Large intestine (tissue), 3 donors: Measurements from ENCODE around the gene BCHE. TPM values are rescaled to one million over a fixed set of nuclear protein-coding genes. Genes with fewer than 3 reads are reported as not detected.

Experiments used
- DNase-seq, 2 donors: peaks; one replicate each; pipeline versions ENCODE4 v3.0.0 to v3.0.0-alpha.2; 2013
- H3K27ac ChIP-seq: one replicate; pipeline ENCODE4 v1.5.1; 2013; ENCODE audit warnings: low read length
- H3K27me3 ChIP-seq: 2 replicates; pipeline ENCODE4 v1.6.1; 2013; ENCODE audit warnings: low read length; ENCODE audit not compliant: control insufficient read depth, insufficient read depth
- H3K36me3 ChIP-seq: 2 replicates; pipeline ENCODE4 v1.6.1; 2013; ENCODE audit warnings: low read length; ENCODE audit not compliant: control insufficient read depth, insufficient read depth
- H3K4me1 ChIP-seq: one replicate; pipeline ENCODE4 v1.6.1; 2013; ENCODE audit warnings: low read length; ENCODE audit not compliant: control insufficient read depth, insufficient read depth
- H3K4me3 ChIP-seq: one replicate; pipeline ENCODE4 v1.5.1; 2013; ENCODE audit warnings: low read length
- H3K9me3 ChIP-seq: one replicate; pipeline ENCODE4 v1.6.1; 2013; ENCODE audit warnings: mild to moderate bottlenecking, low read depth, low read length, moderate library complexity; ENCODE audit not compliant: control insufficient read depth
- WGBS: methylation state at CpG from one replicate; pipeline ENCODE4 v1.1.5; 2013; ENCODE audit warnings: low lambda C conversion rate; ENCODE audit not compliant: insufficient coverage; 5-methylcytosine and 5-hydroxymethylcytosine counted together
- polyA plus RNA-seq: library from polyadenylated mRNA; unstranded; fragments of 120-200 nt; gene quantifications from one replicate; pipeline ENCODE4 v1.2.1, GENCODE V29; 2013

Gene BCHE
- polyA plus RNA-seq, 1 donor = 59.6 TPM

GRCh38 chr3:165755571-165755970, 81.7 kb downstream of the BCHE start:
- no peaks in the 10 kb centered on the region for H3K9me3 ChIP-seq
- peaks cover under 1% of the 10 kb centered on the region for H3K4me1 ChIP-seq
- no peaks in the 10 kb centered on the region for H3K36me3 ChIP-seq
- no peaks in the 10 kb centered on the region for H3K27me3 ChIP-seq
- no CpG with 5 or more reads among the region's 1 CpG for WGBS
- H3K27ac ChIP-seq = no peak overlapping the region
- no peak overlapping the region for H3K4me3 ChIP-seq
- no peak for DNase-seq

GRCh38 chr3:165754219-165755007, 82.8 kb downstream of the BCHE start:
- Histone ChIP-seq H3K4me3 (no peak overlapping the region), H3K36me3 (no peaks in the 10 kb centered on the region), H3K27me3 (no peaks in the 10 kb centered on the region), H3K27ac (no peak overlapping the region), H3K9me3 (no peaks in the 10 kb centered on the region), H3K4me1 (peaks cover 4% of the 10 kb centered on the region)
- no peak for DNase-seq
- no CpG with 5 or more reads among the region's 1 CpG for WGBS

GRCh38 chr3:165753560-165753959, 83.7 kb downstream of the BCHE start:
- Histone ChIP-seq H3K9me3 (no peaks in the 10 kb centered on the region), H3K4me1 (peaks cover 4% of the 10 kb centered on the region), H3K27ac (no peak overlapping the region), H3K27me3 (no peaks in the 10 kb centered on the region), H3K36me3 (no peaks in the 10 kb centered on the region), H3K4me3 (no peak overlapping the region)
- no peak for DNase-seq

- Histone ChIP-seq H3K4me3 (no peak overlapping the region), H3K4me1 (peaks cover 4% of the 10 kb centered on the region), H3K27me3 (no peaks in the 10 kb centered on the region), H3K27ac (no peak overlapping the region), H3K9me3 (no peaks in the 10 kb centered on the region), H3K36me3 (no peaks in the 10 kb centered on the region)
- DNase-seq = no peak
- WGBS = no CpG with 5 or more reads among the region's 7 CpGs
These were observed 85.6 kb downstream of the BCHE start for GRCh38 chr3:165751637-165752036.

- no peaks in the 10 kb centered on the region for H3K27me3 ChIP-seq
- H3K27ac ChIP-seq = peak overlapping the region; percentile 8
- H3K36me3 ChIP-seq = no peaks in the 10 kb centered on the region
- H3K4me1 ChIP-seq = peaks cover 4% of the 10 kb centered on the region
- no peaks in the 10 kb centered on the region for H3K9me3 ChIP-seq
- H3K4me3 ChIP-seq = no peak overlapping the region
- DNase-seq = no peak
These were observed 87.4 kb downstream of the BCHE start for GRCh38 chr3:165749821-165750220.

- Histone ChIP-seq H3K9me3 (no peaks in the 10 kb centered on the region), H3K27me3 (no peaks in the 10 kb centered on the region), H3K36me3 (no peaks in the 10 kb centered on the region), H3K4me1 (peaks cover 4% of the 10 kb centered on the region), H3K27ac (no peak overlapping the region), H3K4me3 (no peak overlapping the region)
- no peak for DNase-seq
- 100% methylated on average over 1 of the region's 2 CpGs for WGBS
These were observed 88.0 kb downstream of the BCHE start for GRCh38 chr3:165749241-165749640.

- Histone ChIP-seq H3K27me3 (no peaks in the 10 kb centered on the region), H3K9me3 (no peaks in the 10 kb centered on the region), H3K36me3 (no peaks in the 10 kb centered on the region), H3K27ac (no peak overlapping the region), H3K4me3 (no peak overlapping the region), H3K4me1 (peaks cover 4% of the 10 kb centered on the region)
- DNase-seq = no peak
- WGBS = no CpG with 5 or more reads among the region's 2 CpGs
These were observed 89.1 kb downstream of the BCHE start for GRCh38 chr3:165748094-165748493.

GRCh38 chr3:165746874-165747273, 90.3 kb downstream of the BCHE start:
- Histone ChIP-seq H3K4me1 (peaks cover 4% of the 10 kb centered on the region), H3K27me3 (no peaks in the 10 kb centered on the region), H3K4me3 (no peak overlapping the region), H3K36me3 (no peaks in the 10 kb centered on the region), H3K9me3 (no peaks in the 10 kb centered on the region), H3K27ac (no peak overlapping the region)
- no peak for DNase-seq
- 86% methylated on average over 2 of the region's 2 CpGs for WGBS

GRCh38 chr3:165744025-165744424, 93.2 kb downstream of the BCHE start:
- Histone ChIP-seq H3K4me1 (no peaks in the 10 kb centered on the region), H3K36me3 (no peaks in the 10 kb centered on the region), H3K9me3 (no peaks in the 10 kb centered on the region), H3K27me3 (no peaks in the 10 kb centered on the region), H3K4me3 (no peak overlapping the region), H3K27ac (no peak overlapping the region)
- peak in 1 of 2 donors; percentile 58 for DNase-seq
- 0% methylated on average over 1 of the region's 3 CpGs for WGBS

- no peaks in the 10 kb centered on the region for H3K9me3 ChIP-seq
- no peaks in the 10 kb centered on the region for H3K4me1 ChIP-seq
- H3K4me3 ChIP-seq = no peak overlapping the region
- H3K36me3 ChIP-seq = no peaks in the 10 kb centered on the region
- no peaks in the 10 kb centered on the region for H3K27me3 ChIP-seq
- H3K27ac ChIP-seq = no peak overlapping the region
- DNase-seq = no peak
These were observed 94.9 kb downstream of the BCHE start for GRCh38 chr3:165742351-165742750.

GRCh38 chr3:165729756-165730155, 107.5 kb downstream of the BCHE start:
- no CpG with 5 or more reads among the region's 4 CpGs for WGBS
- Histone ChIP-seq H3K4me3 (no peak overlapping the region), H3K27ac (no peak overlapping the region), H3K36me3 (no peaks in the 10 kb centered on the region), H3K9me3 (peaks cover 2% of the 10 kb centered on the region), H3K4me1 (no peaks in the 10 kb centered on the region), H3K27me3 (no peaks in the 10 kb centered on the region)
- DNase-seq = no peak
